SU-DHL-6 (cell line): ENCODE results near the gene MUC5B.

ENCODE experiments used
- H2AFZ ChIP-seq: fragments of 200-600 bp; sonication (generic); 2 replicates; pipeline ENCODE4 v1.6.1; 2014; ENCODE audit warnings: low read depth, mild to moderate bottlenecking, moderate library complexity, mixed read lengths, antibody characterized with exemption, low read length; ENCODE audit not compliant: severe bottlenecking
- H3F3A ChIP-seq: fragments of 200-600 bp; shearing (Covaris generic); 2 replicates; pipeline ENCODE4 v1.6.0; 2016; ENCODE audit warnings: antibody characterized with exemption, mild to moderate bottlenecking; ENCODE audit not compliant: insufficient read depth
- H3K27ac ChIP-seq: fragments of 200-600 bp; sonication (generic); 2 replicates; pipeline ENCODE4 v1.5.1; 2016; ENCODE audit warnings: low read depth, mild to moderate bottlenecking, low read length, moderate library complexity, mixed read lengths
- H3K27me3 ChIP-seq: fragments of 200-600 bp; sonication (generic), shearing (Covaris generic); 2 replicates; pipeline ENCODE4 v1.6.0; 2014; ENCODE audit warnings: mild to moderate bottlenecking, low read length
- H3K36me3 ChIP-seq: fragments of 200-600 bp; sonication (generic); 2 replicates; pipeline ENCODE4 v1.6.1; 2014; ENCODE audit warnings: mild to moderate bottlenecking, low read length, mixed read lengths
- H3K4me2 ChIP-seq: fragments of 300-600, 200-600 bp; shearing (Covaris generic), sonication (generic); 2 replicates; pipeline ENCODE4 v1.6.0; 2014; ENCODE audit warnings: low read length, low read depth, mild to moderate bottlenecking; ENCODE audit not compliant: poor library complexity, severe bottlenecking
- H3K4me3 ChIP-seq: fragments of 200-600 bp; sonication (generic); 2 replicates; pipeline ENCODE4 v1.5.1; 2014; ENCODE audit warnings: antibody characterized with exemption, low read length, mild to moderate bottlenecking, mixed read lengths; ENCODE audit not compliant: insufficient read depth, poor library complexity, severe bottlenecking
- H3K79me2 ChIP-seq: fragments of 200-600 bp; sonication (generic); 2 replicates; pipeline ENCODE4 v1.6.1; 2014; ENCODE audit warnings: mild to moderate bottlenecking, low read length, moderate library complexity; ENCODE audit not compliant: insufficient read depth
- H3K9ac ChIP-seq: fragments of 200-600 bp; sonication (generic); 2 replicates; pipeline ENCODE4 v1.7.0; 2014; ENCODE audit warnings: mild to moderate bottlenecking, low read length
- H3K9me2 ChIP-seq: fragments of 200-600 bp; sonication (generic); replicated peaks from 2 replicates; pipeline ENCODE4 v1.6.1; 2014; ENCODE audit warnings: low read length; ENCODE audit not compliant: insufficient read depth
- H3K9me3 ChIP-seq: fragments of 200-600 bp; sonication (generic); 2 replicates; pipeline ENCODE4 v1.6.1; 2014; ENCODE audit warnings: low read length, mixed read lengths; ENCODE audit not compliant: insufficient read depth
- H4K20me1 ChIP-seq: fragments of 200-600 bp; sonication (generic); 2 replicates; pipeline ENCODE4 v1.6.1; 2014; ENCODE audit warnings: low read depth, mild to moderate bottlenecking, antibody characterized with exemption, low read length, moderate library complexity, mixed read lengths
- EZH2phosphoT487 ChIP-seq: fragments of 200-600 bp; sonication (generic), shearing (Covaris generic); conservative IDR thresholded peaks from 2 replicates; pipeline ENCODE4 v1.6.1; 2018; ENCODE audit warnings: mild to moderate bottlenecking, antibody characterized with exemption, low read length, moderate library complexity, mixed read lengths
- TF ChIP-seq, protein P1 (sequence below): fragments of 200-600 bp; sonication (generic); IDR thresholded peaks from one replicate; pipeline ENCODE4 v1.5.1; 2017; ENCODE audit warnings: antibody characterized with exemption, mild to moderate bottlenecking, low read length, moderate library complexity; ENCODE audit not compliant: insufficient read depth, poor library complexity, severe bottlenecking

MUC5B gene

DNA sequence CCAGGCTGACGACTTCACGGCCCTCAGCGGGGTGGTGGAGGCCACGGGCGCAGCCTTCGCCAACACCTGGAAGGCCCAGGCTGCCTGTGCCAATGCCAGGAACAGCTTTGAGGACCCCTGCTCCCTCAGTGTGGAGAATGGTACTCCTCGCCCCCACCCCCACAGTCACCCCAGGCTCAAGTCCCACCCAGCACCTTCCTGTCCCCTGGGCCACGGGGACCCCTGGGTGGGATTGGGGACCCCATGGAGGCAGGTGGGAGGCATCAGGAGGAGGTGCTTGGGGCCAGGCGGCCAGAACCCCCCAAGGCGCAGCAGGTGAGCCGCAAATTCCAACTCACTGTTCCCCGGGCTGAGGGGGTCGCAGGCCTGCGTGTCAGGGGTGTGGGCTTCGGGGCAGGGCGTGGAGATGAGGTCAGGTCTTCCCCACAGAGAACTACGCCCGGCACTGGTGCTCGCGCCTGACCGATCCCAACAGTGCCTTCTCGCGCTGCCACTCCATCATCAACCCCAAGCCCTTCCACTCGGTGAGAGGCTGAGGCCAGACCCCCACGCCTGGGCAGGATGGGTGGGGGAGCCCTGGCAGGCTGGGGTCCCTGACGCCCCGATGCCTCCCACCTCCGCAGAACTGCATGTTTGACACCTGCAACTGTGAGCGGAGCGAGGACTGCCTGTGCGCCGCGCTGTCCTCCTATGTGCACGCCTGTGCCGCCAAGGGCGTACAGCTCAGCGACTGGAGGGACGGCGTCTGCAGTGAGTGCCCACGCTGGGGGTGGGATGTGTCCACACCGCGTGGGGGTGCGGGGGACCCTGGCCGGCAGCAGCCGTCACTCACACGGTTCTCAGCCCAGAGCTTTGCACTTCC lies 9.4 kb downstream of the MUC5B start:
- H3K4me3 ChIP-seq, result no peak overlapping the region
- H3K9me2 ChIP-seq, result no peaks in the 10 kb centered on the region
- no peaks in the 10 kb centered on the region for H3K9me3 ChIP-seq
- H3K27me3 ChIP-seq, result no peaks in the 10 kb centered on the region
- no peaks in the 10 kb centered on the region for H3K36me3 ChIP-seq
- H3K9ac ChIP-seq, result no peak overlapping the region
- H4K20me1 ChIP-seq, result no peaks in the 10 kb centered on the region
- no peak overlapping the region for H3K4me2 ChIP-seq
- no peaks in the 10 kb centered on the region for H3F3A ChIP-seq
- no peak for TF ChIP-seq EZH2phosphoT487
- TF ChIP-seq, protein P1, sequence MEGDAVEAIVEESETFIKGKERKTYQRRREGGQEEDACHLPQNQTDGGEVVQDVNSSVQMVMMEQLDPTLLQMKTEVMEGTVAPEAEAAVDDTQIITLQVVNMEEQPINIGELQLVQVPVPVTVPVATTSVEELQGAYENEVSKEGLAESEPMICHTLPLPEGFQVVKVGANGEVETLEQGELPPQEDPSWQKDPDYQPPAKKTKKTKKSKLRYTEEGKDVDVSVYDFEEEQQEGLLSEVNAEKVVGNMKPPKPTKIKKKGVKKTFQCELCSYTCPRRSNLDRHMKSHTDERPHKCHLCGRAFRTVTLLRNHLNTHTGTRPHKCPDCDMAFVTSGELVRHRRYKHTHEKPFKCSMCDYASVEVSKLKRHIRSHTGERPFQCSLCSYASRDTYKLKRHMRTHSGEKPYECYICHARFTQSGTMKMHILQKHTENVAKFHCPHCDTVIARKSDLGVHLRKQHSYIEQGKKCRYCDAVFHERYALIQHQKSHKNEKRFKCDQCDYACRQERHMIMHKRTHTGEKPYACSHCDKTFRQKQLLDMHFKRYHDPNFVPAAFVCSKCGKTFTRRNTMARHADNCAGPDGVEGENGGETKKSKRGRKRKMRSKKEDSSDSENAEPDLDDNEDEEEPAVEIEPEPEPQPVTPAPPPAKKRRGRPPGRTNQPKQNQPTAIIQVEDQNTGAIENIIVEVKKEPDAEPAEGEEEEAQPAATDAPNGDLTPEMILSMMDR, result no peak
- no peak overlapping the region for H3K27ac ChIP-seq
- no peaks in the 10 kb centered on the region for H3K79me2 ChIP-seq
- H2AFZ ChIP-seq, result no peak overlapping the region

DNA sequence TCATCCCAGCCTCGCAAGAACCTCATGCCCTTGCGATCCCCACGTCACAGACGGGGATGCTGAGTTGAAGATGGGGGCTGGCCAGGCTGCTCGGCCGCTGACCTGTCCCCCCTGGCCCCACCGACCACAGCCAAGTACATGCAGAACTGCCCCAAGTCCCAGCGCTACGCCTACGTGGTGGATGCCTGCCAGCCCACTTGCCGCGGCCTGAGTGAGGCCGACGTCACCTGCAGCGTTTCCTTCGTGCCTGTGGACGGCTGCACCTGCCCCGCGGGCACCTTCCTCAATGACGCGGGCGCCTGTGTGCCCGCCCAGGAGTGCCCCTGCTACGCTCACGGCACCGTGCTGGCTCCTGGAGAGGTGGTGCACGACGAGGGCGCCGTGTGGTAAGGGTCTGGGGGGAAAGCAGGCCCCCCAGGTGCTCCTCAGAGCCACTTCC lies 10.0 kb downstream of the MUC5B start:
- no peaks in the 10 kb centered on the region for H3F3A ChIP-seq

DNA sequence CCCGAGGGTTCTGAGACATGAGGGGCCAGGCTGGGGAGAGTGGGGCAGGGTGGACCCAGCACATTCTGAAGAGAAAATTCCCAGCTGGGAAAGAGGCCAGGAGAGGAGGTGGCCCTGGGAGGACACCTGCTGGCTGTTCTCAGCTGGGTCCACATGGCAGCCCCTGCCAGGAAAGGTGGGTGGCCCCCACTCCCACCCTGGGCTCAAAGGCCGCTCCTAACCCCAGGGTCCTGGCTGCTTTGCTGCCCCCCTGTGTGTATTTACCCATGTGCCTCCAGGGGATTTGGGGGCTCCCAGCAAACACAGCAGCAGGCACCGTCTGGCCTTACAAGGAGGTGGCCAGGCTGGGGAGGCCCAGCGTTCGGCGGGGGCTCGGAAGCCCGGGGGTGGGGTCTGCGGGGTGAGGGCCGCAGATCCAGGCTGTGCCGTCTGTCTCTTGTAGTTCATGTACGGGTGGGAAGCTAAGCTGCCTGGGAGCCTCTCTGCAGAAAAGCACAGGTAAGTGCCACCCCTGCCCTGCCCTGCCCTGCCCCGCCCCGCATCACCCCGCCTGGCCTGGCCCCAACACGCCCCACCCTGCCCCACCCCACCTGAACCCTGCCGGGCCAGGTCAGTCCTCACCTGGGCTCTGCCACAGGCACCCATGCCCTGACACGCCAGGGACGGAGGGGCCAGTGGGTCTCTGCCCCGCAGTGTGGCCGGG lies 10.6 kb downstream of the MUC5B start:
- Histone ChIP-seq H3K4me2 (no peak overlapping the region), H3K27ac (no peak overlapping the region), H3K9me2 (no peaks in the 10 kb centered on the region), H3F3A (no peaks in the 10 kb centered on the region), H2AFZ (no peak overlapping the region), H3K4me3 (no peak overlapping the region), H3K36me3 (no peaks in the 10 kb centered on the region), H4K20me1 (no peaks in the 10 kb centered on the region), H3K79me2 (no peaks in the 10 kb centered on the region), H3K9ac (no peak overlapping the region), H3K27me3 (no peaks in the 10 kb centered on the region), H3K9me3 (no peaks in the 10 kb centered on the region)
- TF ChIP-seq, protein P1, result no peak
- no peak for TF ChIP-seq EZH2phosphoT487

More for the DNA sequence above, 10.0 kb downstream of the MUC5B start:
- Histone ChIP-seq H4K20me1 (no peaks in the 10 kb centered on the region), H3K36me3 (no peaks in the 10 kb centered on the region), H3K27ac (no peak overlapping the region), H3K4me3 (no peak overlapping the region), H3K27me3 (no peaks in the 10 kb centered on the region), H2AFZ (no peak overlapping the region), H3K9me3 (no peaks in the 10 kb centered on the region), H3K4me2 (no peak overlapping the region), H3K9me2 (no peaks in the 10 kb centered on the region), H3K79me2 (no peaks in the 10 kb centered on the region), H3K9ac (no peak overlapping the region)
- no peak for TF ChIP-seq EZH2phosphoT487
- TF ChIP-seq, protein P1, result no peak
